GM19372 (cell line): ENCODE measurements around the gene SHISA6.

Experiments used
- ATAC-seq: cut with Tn5 transposase; IDR thresholded peaks from one replicate; pipeline ENCODE4 v1.9.1; 2021; ENCODE audit warnings: mild to moderate bottlenecking, low read depth, moderate library complexity; ENCODE audit not compliant: unreplicated experiment

The SHISA6 gene

DNA sequence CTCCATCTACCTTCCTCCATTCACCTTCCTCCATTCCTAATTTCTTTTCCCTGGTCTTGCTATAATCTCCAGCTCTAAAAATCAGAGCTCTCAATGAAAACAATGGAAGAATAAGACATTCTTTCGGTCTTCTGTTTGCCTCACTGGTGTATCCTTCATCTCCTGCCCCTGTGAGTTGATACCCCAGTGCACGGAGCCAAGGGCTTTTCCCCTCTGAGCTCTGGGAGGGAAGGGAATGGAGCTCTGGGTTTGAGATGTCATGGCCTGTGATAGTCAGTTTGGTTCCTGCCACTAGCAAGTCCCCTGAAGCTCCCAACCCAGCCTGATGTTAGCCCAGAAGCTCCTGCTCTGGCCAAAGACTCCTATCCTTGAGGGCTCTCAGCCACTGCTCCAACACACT lies 320.7 kb downstream of the SHISA6 start:
- no peak for ATAC-seq

DNA sequence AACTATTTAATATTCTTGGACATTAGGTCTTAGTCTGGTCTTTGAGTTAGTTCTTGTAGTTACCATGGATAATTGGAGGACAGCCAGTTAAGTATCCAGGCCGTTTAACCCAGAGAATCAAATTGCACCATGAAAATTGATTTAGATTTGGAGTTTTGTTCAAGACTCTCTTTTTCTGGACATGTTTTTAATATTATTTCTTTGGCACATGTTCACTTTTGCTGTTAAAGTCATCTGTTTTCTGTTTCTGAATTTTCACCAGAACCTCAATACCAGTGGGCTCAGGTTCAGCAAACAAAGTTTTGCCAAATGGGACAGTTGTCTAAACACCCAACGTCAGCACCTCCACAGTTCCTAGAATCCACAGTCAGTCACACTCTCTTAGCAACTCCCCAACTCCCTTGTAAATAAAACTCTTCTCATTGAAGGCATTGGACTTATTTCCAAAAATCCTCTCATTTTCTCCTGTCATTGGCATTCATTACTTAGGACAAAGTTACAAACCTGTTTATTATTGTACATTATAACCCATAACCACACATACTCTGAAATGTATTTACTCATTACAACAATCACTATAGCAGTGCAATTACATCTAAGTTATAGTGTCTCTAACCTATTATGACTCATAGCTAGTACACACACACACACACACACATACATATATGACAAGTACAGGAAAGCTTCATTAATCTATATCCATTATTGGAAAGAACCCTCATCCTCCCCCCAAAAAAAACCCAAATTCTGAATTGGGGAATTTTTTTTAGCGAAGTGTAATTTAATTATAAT lies 323.8 kb downstream of the SHISA6 start:
- no peak for ATAC-seq

DNA sequence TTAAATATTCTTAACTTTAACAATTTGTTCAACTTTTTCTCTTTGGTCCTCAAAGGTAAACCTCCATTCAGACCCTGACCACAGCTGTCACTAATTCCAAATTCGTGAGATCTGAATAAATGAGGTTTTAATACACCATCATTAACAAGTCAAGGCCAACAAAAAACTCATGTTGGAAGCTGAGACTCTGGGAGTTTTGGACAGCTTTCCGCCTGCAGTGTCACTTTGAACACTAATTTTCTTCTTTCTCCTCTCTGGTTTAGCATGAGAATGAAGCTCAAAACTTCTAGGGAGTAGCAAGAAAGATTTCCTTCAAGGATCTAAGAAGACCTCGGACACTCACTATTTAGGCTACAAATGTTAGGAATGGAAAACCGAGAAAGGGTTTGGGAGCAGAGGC lies 324.6 kb downstream of the SHISA6 start:
- ATAC-seq: no peak

DNA sequence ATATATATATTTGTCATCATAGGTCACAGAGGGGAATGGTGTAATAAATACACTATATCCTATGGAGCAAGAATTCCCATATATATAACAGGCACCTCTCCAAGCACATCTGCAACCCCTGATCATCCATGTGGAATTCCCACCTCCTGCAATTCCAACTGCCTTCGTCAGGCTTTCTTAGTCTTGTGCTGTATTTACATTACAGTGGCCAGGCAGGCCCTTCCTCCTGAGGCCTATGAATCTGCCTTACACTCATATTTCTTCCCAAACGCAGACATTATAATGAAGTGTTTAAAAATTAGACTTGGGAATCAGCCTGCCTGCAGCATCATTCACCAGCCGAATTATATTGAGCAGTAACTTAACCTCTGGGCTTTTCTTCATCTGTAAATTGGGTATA lies 338.0 kb downstream of the SHISA6 start:
- ATAC-seq: no peak

DNA sequence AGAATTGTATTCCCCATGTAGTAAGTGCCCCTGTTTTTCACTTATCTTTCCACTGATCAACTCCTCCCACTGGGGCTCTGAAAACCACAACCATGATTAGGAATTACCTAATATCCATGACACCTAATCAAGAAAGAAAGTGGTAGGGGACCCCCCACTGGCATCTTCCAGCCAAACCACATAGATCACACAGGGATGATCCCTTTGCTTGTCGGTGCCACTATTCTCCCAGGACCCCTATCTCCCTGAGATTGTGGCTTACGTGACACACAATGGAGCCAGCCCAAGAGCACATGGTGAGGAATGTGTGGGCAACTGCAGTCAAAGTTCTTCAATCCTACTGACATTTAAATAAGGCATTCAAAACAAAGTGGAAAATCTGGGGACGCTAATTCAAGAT lies 339.7 kb downstream of the SHISA6 start:
- no peak for ATAC-seq

DNA sequence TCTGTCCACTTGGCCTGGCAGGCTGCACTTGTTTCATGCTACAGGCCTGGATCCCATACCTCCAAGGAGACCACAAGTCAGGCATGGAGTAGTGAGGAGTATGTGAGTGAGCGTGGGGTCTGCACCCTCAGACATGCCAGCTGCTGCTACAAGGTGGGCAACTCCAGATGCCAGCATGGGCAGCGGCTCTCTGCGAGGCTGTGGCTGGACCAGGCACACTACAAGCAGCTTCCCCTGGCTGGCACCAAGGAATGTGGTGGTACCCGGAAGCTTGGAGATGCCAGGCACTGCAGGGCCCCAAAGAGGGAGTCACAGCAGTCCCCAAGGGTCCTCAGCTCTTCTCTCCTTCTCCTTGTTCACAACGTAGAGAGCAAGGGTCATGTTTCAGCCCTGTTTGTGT lies 341.2 kb downstream of the SHISA6 start:
- no peak for ATAC-seq

DNA sequence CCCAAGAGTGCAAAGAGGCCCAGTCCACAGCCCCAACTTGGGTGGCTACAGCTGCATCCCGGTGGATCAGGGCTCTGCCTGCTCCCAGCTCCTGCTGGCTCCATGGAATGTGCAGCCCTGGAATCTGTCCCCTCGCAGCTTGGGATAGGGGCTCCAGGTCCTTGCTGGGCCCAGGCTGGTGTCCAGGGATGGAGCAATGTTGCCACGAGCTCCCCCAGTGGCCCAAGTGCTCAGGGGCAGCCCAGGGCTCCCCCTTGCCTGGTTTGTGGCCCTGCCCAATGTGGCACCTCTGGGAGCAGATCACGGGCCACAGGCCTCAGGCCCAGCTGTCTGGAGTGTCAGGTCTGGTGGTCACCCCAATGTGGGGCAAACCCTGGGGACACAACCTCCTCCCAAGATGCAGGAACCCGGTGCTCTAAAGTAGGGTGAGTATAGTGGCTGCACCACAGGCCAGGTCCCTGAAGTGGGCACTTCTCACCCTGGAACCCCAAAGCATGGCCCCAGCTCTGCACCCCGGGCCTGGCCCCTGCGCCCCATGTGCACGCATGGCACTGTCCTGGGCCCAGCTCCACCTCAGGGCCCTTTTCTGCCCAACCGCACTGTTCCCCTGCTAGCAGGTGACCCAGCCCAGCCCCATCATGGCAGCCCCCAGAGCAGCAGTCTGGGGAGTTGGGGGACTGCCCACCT lies 342.4 kb downstream of the SHISA6 start:
- ATAC-seq: no peak

DNA sequence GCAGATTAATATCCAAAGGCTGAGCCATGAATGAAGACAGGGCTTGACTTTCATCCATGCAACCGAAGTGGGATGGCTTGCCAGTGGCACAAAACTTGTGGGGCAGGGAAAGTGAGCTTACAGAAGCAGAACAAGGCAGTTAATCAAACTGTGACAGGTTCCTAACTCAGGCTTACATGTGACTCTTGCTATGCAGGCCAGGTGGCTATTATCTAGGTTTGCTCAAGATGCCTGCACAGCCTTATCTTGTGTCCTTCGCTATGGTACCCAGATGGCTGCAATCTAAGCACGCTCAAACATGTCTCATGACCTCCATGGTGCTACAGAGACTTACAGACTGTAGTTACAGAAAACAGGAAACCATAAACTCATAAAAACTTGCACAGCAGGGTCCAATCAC lies 348.7 kb downstream of the SHISA6 start:
- ATAC-seq: no peak

DNA sequence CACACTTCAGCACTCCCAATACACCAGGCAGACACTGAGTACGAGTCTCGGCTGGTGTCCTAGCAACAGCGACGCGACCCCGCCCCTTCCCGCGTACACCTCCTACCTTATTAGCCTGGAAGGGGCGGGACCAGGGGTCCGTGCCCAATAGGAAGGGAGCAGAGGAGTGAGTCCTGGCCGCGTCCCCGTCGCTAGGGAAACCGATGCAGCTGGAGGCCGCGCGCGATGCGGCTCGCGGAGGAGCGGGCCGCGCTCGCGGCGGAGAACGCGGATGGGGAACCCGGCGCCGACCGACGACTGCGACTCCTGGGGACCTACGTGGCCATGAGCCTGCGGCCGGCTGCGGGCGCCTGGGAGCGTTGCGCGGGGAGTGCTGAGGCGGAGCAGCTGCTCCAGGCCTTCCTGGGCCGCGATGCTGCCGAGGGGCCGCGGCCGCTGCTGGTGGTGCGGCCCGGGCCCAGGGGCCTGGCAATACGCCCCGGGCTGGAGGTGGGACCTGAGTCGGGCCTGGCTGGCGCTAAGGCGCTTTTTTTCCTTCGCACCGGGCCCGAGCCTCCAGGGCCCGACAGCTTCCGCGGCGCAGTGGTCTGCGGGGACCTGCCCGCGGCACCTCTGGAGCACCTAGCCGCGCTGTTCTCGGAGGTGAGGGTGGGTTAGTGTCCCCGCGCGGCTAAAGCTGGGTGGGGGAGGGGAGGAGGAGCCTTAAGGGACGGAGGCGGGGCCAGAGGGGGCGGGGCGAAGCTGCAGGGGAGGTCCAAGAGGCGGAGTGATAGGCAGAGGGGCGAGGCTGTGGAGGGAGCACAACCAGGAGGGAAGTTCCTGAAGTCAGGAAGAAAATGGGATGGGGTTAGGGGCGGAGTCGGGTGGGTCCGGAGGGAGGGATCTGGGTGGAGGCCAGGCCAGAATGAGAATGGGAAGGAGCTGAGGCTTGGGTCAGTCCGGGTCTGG lies 357.5 kb downstream of the SHISA6 start, which contains the start of gene DNAH9:
Gene DNAH9 (plus strand): TSS at position 197 of the 948 bp plus-strand sequence. CDS start 29 bp downstream, at position 226.
- no peak for ATAC-seq

DNA sequence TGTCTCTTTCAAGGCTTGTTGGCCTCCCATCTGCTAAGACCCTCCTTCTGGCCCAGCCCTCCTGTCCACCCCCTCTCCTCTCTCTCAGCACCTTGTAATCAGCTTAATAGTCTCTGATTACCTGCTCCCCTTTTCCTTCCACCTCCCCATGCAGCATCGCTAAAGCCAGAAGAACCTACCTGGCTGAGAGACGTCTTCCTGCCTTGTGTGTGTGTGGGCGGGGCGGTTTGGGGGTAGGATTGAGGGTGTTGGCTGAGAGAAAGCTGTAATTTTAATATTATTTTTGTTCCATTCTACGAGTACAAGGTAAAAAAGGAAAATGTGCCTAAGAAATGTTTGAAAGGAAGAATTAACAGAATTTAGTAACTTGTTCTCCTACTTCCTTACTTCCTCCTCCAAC lies 360.6 kb downstream of the SHISA6 start:
- ATAC-seq: no peak

DNA sequence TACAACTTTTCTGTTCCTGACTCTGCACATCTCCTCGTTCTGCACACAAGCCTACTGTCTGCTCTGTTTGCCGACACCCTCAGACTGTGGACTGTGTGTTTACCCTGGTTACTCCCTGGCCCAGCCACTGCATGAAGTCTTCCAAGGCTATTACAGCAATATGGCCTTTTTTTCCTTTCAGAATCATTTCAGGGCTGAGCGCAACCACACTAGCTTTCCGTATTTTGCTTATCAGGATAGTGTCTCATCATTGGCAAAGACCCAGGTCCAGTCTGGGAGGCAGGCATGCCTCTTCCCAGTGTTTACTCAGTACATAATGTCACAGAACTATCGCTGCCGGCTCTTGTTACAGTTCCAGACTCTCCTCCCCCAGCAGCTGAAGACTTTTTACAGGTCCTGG lies 367.4 kb downstream of the SHISA6 start:
- no peak for ATAC-seq

DNA sequence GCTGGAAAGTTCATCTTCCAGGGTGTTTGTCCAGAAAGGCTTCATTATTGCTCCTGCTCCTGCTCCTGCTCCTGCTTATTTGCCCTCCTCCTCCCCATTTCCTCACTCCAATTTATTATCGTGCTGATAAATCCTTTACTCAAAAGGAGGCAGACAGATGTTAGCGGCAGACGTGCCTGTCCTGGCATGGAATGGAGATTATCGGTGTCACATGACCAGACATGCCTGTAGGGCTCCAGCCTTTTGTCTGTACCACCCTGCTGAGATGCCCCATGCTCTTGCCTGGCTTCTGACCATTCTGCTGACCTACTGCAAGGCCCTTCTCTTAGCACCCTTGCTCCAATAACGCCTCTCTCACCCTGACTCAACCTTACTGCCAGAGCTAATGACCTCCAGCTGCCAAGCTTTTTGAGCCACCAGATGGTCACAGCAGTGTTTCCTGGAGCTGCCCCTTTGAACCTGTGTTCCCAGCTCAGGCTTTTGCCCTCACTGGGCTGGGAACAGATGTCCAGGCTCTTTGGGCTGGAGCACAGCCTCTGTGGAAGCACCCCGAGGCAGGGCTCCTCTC lies 370.1 kb downstream of the SHISA6 start:
- ATAC-seq: no peak

DNA sequence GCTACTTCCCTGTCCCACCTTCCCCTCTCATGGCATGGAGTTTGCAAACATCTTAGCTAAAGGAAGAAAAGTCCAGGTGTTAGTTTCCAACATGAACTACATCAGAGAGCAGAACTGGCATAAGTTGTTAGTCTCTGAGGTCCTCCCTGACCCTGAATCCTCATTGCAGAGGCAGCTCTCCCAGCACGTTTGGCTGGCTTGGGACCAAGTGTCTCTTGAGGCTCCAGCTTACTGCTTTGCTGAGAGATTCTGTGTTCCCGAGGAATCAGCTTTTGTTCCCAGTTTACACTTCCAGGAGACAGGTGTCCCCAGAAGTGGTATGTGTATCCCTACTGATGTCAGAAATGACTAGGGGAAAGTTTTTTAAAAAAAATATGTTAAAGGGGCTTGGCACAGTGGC lies 371.9 kb downstream of the SHISA6 start:
- ATAC-seq: no peak
